AML-193 (cell line): Measurements from ENCODE around the gene UBTD1.
A peak's percentile ranks its signal among the peaks of the same experiment; 100 is the strongest.

Experiments used
- DNase-seq, 2 experiments: peaks; one replicate each; lab custom pipeline; 2025; lab: John Stamatoyannopoulos, UW

Gene UBTD1

GRCh38 chr10:97584798-97585438 is 86.2 kb downstream of the UBTD1 start:
- no peak for DNase-seq

GRCh38 chr10:97585439-97585811 is 86.7 kb downstream of the UBTD1 start:
- DNase-seq, result no peak

- no peak for DNase-seq
These were observed 88.5 kb downstream of the UBTD1 start for GRCh38 chr10:97587183-97587582.

GRCh38 chr10:97589479-97589878 is 90.8 kb downstream of the UBTD1 start, which contains the start of gene C10orf62:
Gene C10orf62, plus strand, starts transcription at chr10:97589721. Its CDS starts 177 bp downstream, at chr10:97589898.
- DNase-seq, result no peak

GRCh38 chr10:97590082-97590747 is 91.5 kb downstream of the UBTD1 start:
- DNase-seq, result no peak

GRCh38 chr10:97590748-97591495 is 92.2 kb downstream of the UBTD1 start:
- DNase-seq, result no peak

- no peak for DNase-seq
These were observed 94.7 kb downstream of the UBTD1 start for GRCh38 chr10:97593421-97593820.

- DNase-seq, result no peak
These were observed 97.7 kb downstream of the UBTD1 start for GRCh38 chr10:97596101-97597082.

GRCh38 chr10:97597778-97598177 is 99.1 kb downstream of the UBTD1 start:
- no peak for DNase-seq

- no peak for DNase-seq
These were observed 99.9 kb downstream of the UBTD1 start for GRCh38 chr10:97598407-97599271.

- no peak for DNase-seq
These were observed 100.5 kb downstream of the UBTD1 start for GRCh38 chr10:97599272-97599619.

GRCh38 chr10:97600616-97601015 is 101.9 kb downstream of the UBTD1 start:
- DNase-seq, result no peak

- no peak for DNase-seq
These were observed 102.8 kb downstream of the UBTD1 start for GRCh38 chr10:97601268-97602215.

- DNase-seq, result no peak
These were observed 108.4 kb downstream of the UBTD1 start for GRCh38 chr10:97607095-97607636.

- no peak for DNase-seq
These were observed 110.4 kb downstream of the UBTD1 start for GRCh38 chr10:97608991-97609561.

GRCh38 chr10:97611473-97611872 is 112.7 kb downstream of the UBTD1 start:
- DNase-seq, result no peak

- DNase-seq, result peak; percentile 5 to 32
These were observed 113.7 kb downstream of the UBTD1 start for GRCh38 chr10:97612386-97612785.

- DNase-seq, result no peak
These were observed 119.6 kb downstream of the UBTD1 start for GRCh38 chr10:97618285-97618684.

GRCh38 chr10:97618733-97619132 is 120.0 kb downstream of the UBTD1 start:
- no peak for DNase-seq
